Panc1 (cell line): Measurements from ENCODE around the gene CLRN3. TPM values are rescaled to one million over a fixed set of nuclear protein-coding genes. Genes with fewer than 3 reads are reported as not detected.

Experiments used
- ATAC-seq: fragments of 200-7000 bp; cut with Tn5 transposase; 2 replicates; pipeline ENCODE4 v1.9.1; 2020; ENCODE audit warnings: mild to moderate bottlenecking, moderate library complexity
- BruUV-seq: library from RNA; stranded (reverse); fragments of 400-500 nt; replicated peaks from 2 replicates; lab custom pipeline; 2021; lab: Mats Ljungman, UMichigan
- CTCF ChIA-PET: fragments of 300-600 bp; sonication (Branson Sonifier 250); formaldehyde crosslinking; loops from one replicate; lab custom pipeline; 2022; ENCODE audit warnings: antibody characterized with exemption; lab: Charles Lee
- POLR2A ChIA-PET: fragments of 300-600 bp; sonication (Branson Sonifier 250); formaldehyde crosslinking; loops from one replicate; lab custom pipeline; 2022; ENCODE audit warnings: antibody characterized with exemption; lab: Charles Lee
- DNase-seq: peaks from one replicate; pipeline ENCODE4 v3.0.0-alpha.2; 2010; ENCODE audit warnings: low read depth, low spot score
- H3K27ac ChIP-seq: 2 replicates; pipeline ENCODE4 v1.5.1; 2011; ENCODE audit warnings: mild to moderate bottlenecking, low read length, inconsistent platforms
- H3K27me3 ChIP-seq: fragments of 200-500 bp; sonication (Bioruptor generic); 2 replicates; pipeline ENCODE4 v1.6.0; 2014; ENCODE audit warnings: low read length, inconsistent platforms; ENCODE audit not compliant: control insufficient read depth, insufficient read depth
- H3K36me3 ChIP-seq: fragments of 200-500 bp; sonication (Bioruptor generic); 2 replicates; pipeline ENCODE4 v1.5.1; 2014; ENCODE audit warnings: inconsistent platforms, mild to moderate bottlenecking, low read length, moderate library complexity; ENCODE audit not compliant: control insufficient read depth, insufficient read depth
- H3K4me1 ChIP-seq: 2 replicates; pipeline ENCODE4 v1.5.1; 2011; ENCODE audit warnings: inconsistent platforms, mild to moderate bottlenecking, low read length, moderate library complexity; ENCODE audit not compliant: control insufficient read depth, insufficient read depth
- H3K4me3 ChIP-seq, 2 experiments: 2 replicates each; pipeline ENCODE4 v1.5.1; 2011 to 2012; ENCODE audit warnings: low read depth in 2 of 2, low read length in 2 of 2, mild to moderate bottlenecking in 2 of 2, inconsistent platforms in 1 of 2, moderate library complexity in 1 of 2
- H3K9me3 ChIP-seq: fragments of 200-500 bp; sonication (Bioruptor generic); 2 replicates; pipeline ENCODE4 v1.5.1; 2014; ENCODE audit warnings: low read depth, mild to moderate bottlenecking, inconsistent platforms, low read length, moderate library complexity; ENCODE audit not compliant: control insufficient read depth, insufficient read depth
- CTCF ChIP-seq: fragments of 450-650 bp; IDR thresholded peaks from 2 replicates; pipeline ENCODE4 v1.5.1; 2017; ENCODE audit warnings: mild to moderate bottlenecking
- POLR2AphosphoS5 ChIP-seq: IDR thresholded peaks from 2 replicates; pipeline ENCODE4 v1.6.1; 2012; ENCODE audit warnings: mild to moderate bottlenecking, low read depth, low read length, moderate library complexity
- REST ChIP-seq, 2 experiments: IDR thresholded peaks; 2 replicates each; pipeline ENCODE4 v1.6.1; 2011 to 2012; ENCODE audit warnings: low read depth in 2 of 2, control low read depth in 1 of 2, low read length in 1 of 2, mild to moderate bottlenecking in 1 of 2, moderate library complexity in 1 of 2; ENCODE audit not compliant: insufficient read depth in 1 of 2
- SIN3A ChIP-seq: IDR thresholded peaks from 2 replicates; pipeline ENCODE4 v1.6.1; 2012; ENCODE audit warnings: low read depth, mild to moderate bottlenecking, low read length, moderate library complexity, borderline replicate concordance; ENCODE audit not compliant: insufficient read depth
- TCF7L2 ChIP-seq: IDR thresholded peaks from 2 replicates; pipeline ENCODE4 v1.6.1; 2011; ENCODE audit warnings: mild to moderate bottlenecking, low read depth, low read length, inconsistent platforms
- in situ Hi-C: cut with HindIII; loops from 2 replicates; pipeline ENCODE4 v1.10.0; 2016; ENCODE audit warnings: low sequenced_read_pairs, low pct_unique_long_range_greater_than_20kb
- intact Hi-C: fragments of 100-400 bp; cut with micrococcal nuclease; formaldehyde crosslinking; loops from one replicate; pipeline ENCODE4 v1.10.0; 2022; ENCODE audit not compliant: unreplicated experiment
- total RNA-seq: library from RNA; stranded (reverse); gene quantifications from one replicate; pipeline ENCODE4 v1.2.1, GENCODE V29; 2021; ENCODE audit not compliant: unreplicated experiment

The CLRN3 gene
- total RNA-seq, 1 experiment from 2014 or later, result not detected

- TF ChIP-seq REST (IDR thresholded peaks at IDR 0.05; ENCODE audit: insufficient read depth in 1 of 2, low read depth in 2 of 2, low read length in 1 of 2) (no peak), CTCF (no peak), POLR2AphosphoS5 (no peak), SIN3A (no peak), TCF7L2 (no peak)
- no peaks in the 10 kb centered on the region; the same call in 1 of the 2 replicates for H3K36me3 ChIP-seq
- H3K4me3 ChIP-seq, result peak overlapping the region; percentile 44 to 48
- ATAC-seq (peak; percentile 17), DNase-seq (no peak)
- in situ Hi-C loops, result no loop called here
- peaks cover 6% of the 10 kb centered on the region for H3K4me1 ChIP-seq
- POLR2A ChIA-PET, result no interaction called here
- CTCF ChIA-PET, result interaction anchor here (0.6 to 3.7 kb wide), 5 partner anchors 53 to 171 kb away, joined by 3 to 25 read pairs (median 5); no protein-coding TSS in a partner anchor
- BruUV-seq, result no TSS peak
- peaks cover 9% of the 10 kb centered on the region for H3K27me3 ChIP-seq
- no peaks in the 10 kb centered on the region for H3K9me3 ChIP-seq
- H3K27ac ChIP-seq, result no peak overlapping the region
- intact Hi-C loops, result loop anchor here (10.0 kb wide), 1 partner anchor 247 kb away; no protein-coding TSS in a partner anchor
Observed at GRCh38 chr10:127907411-127908105, 14.8 kb upstream of the CLRN3 start.

- no peak for DNase-seq
- Histone ChIP-seq H3K4me1 (peaks cover 6% of the 10 kb centered on the region), H3K27ac (no peak within 1 kb of the TSS), H3K36me3 (no peaks in the 10 kb centered on the region; the same call in 1 of the 2 replicates), H3K4me3 (peak within 1 kb of the TSS; percentile 44 to 48), H3K9me3 (no peaks in the 10 kb centered on the region), H3K27me3 (peaks cover 9% of the 10 kb centered on the region)
- TF ChIP-seq CTCF, result peak; percentile 99
- no peak for TF ChIP-seq TCF7L2
- intact Hi-C loops, result loop anchor here (1.0 to 10.0 kb wide), 3 partner anchors 105 to 248 kb away; no protein-coding TSS in a partner anchor
- BruUV-seq, result no TSS peak
- CTCF ChIA-PET, result interaction anchor here (0.8 to 3.7 kb wide), 5 partner anchors 53 to 163 kb away, joined by 3 to 25 read pairs (median 8); no protein-coding TSS in a partner anchor
- peak; percentile 99 for ATAC-seq
- POLR2A ChIA-PET, result no interaction called here
- in situ Hi-C loops, result no loop called here
Observed at GRCh38 chr10:127906548-127907377, 14.0 kb upstream of the CLRN3 start, which contains the start of gene PTPRE. Gene PTPRE (plus strand): TSS chr10:127907103. CDS start chr10:128040882, 133,779 bp downstream.
